Breast epithelium (tissue), 4 donors: ENCODE data around the gene STK40. TPM values are rescaled to one million over a fixed set of nuclear protein-coding genes. Genes with fewer than 3 reads are reported as not detected.

Source experiments
- DNase-seq, 2 donors: peaks; one replicate each; pipeline ENCODE4 v3.0.0-alpha.2; 2019; ENCODE audit warnings: low spot score in 2 of 2
- H3K27ac ChIP-seq, 2 donors: fragments of 200-600 bp; sonication (generic) in 1 of 2; one replicate each; pipeline ENCODE4 v1.5.1; 2016 to 2019; ENCODE audit warnings: mild to moderate bottlenecking in 1 of 2
- H3K27me3 ChIP-seq, 2 donors: fragments of 200-600 bp; sonication (generic) in 1 of 2; one replicate each; pipeline versions ENCODE4 v1.5.1 to v1.6.0; 2017 to 2019; ENCODE audit warnings: control low read depth in 1 of 2, mild to moderate bottlenecking in 1 of 2
- H3K36me3 ChIP-seq: fragments of 200-600 bp; one replicate; pipeline ENCODE4 v1.5.1; 2019
- H3K4me1 ChIP-seq, 2 donors: fragments of 200-600 bp; sonication (generic); one replicate each; pipeline ENCODE4 v1.5.1; 2016 to 2019; ENCODE audit warnings: control low read depth in 1 of 2
- H3K4me3 ChIP-seq, 3 donors: fragments of 200-600 bp; sonication (generic); 1 replicate in 2 of 3; 2 replicates in 1 of 3; pipeline ENCODE4 v1.5.1; 2016 to 2019; ENCODE audit warnings: mild to moderate bottlenecking in 3 of 3, moderate library complexity in 2 of 3
- H3K9me3 ChIP-seq, 2 donors: fragments of 200-600 bp; sonication (generic) in 1 of 2; one replicate each; pipeline ENCODE4 v1.5.1; 2016 to 2019; ENCODE audit warnings: control low read depth in 1 of 2
- CTCF ChIP-seq, 3 donors: fragments of 450-650 bp; IDR thresholded peaks; one replicate each; pipeline ENCODE4 v1.5.1; 2016 to 2017; ENCODE audit warnings: antibody characterized with exemption in 3 of 3, mild to moderate bottlenecking in 3 of 3, moderate library complexity in 3 of 3
- POLR2A ChIP-seq: fragments of 450-650 bp; IDR thresholded peaks from one replicate; pipeline ENCODE4 v1.6.1; 2016; ENCODE audit warnings: antibody characterized with exemption, mild to moderate bottlenecking, moderate library complexity
- POLR2AphosphoS5 ChIP-seq, 3 donors: sonication (generic); formaldehyde crosslinking; IDR thresholded peaks; one replicate each; pipeline ENCODE4 v1.6.1; 2017; ENCODE audit warnings: antibody characterized with exemption in 3 of 3
- intact Hi-C: fragments of 100-400 bp; cut with DNase I; formaldehyde crosslinking; loops from one replicate; pipeline ENCODE4 v1.15.1; 2023; ENCODE audit warnings: low total_unique reads
- total RNA-seq, 3 donors: library from RNA; depleted of rRNA; stranded (reverse); fragments of >200 nt; gene quantifications; one replicate each; pipeline ENCODE4 v1.1.0, GENCODE V29; 2016

Gene STK40
- total RNA-seq, 3 donors from 2014 or later: 22.5 to 36.0 (median 26.2) TPM

- no peaks in the 10 kb centered on the region for H3K4me1 ChIP-seq
- H3K27ac ChIP-seq: peak overlapping the region; percentile 92
- H3K9me3 ChIP-seq: no peaks in the 10 kb centered on the region
- no peaks in the 10 kb centered on the region for H3K36me3 ChIP-seq
- peak overlapping the region in 2 of 3 donors; percentile 82 to 84 for H3K4me3 ChIP-seq
- no peak for DNase-seq
- H3K27me3 ChIP-seq: no peaks in the 10 kb centered on the region
- intact Hi-C loops: no loop called here
- TF ChIP-seq POLR2AphosphoS5 (IDR thresholded peaks at IDR 0.05): no peak
- no peak for TF ChIP-seq POLR2A
- no peak for TF ChIP-seq CTCF (IDR thresholded peaks at IDR 0.05)
These were observed 12.8 kb upstream of the STK40 start for GRCh38 chr1:36398370-36398977.

- Histone ChIP-seq H3K4me1 (no peaks in the 10 kb centered on the region), H3K4me3 (peak within 1 kb of the TSS; percentile 57 to 84 (median 82)), H3K27me3 (no peaks in the 10 kb centered on the region), H3K36me3 (no peaks in the 10 kb centered on the region), H3K27ac (peak within 1 kb of the TSS; percentile 92), H3K9me3 (no peaks in the 10 kb centered on the region)
- DNase-seq: peak; percentile 89 to 92
- TF ChIP-seq CTCF (IDR thresholded peaks at IDR 0.05) (no peak), POLR2AphosphoS5 (IDR thresholded peaks at IDR 0.05) (peak; percentile 73 to 97 (median 94)), POLR2A (peak; percentile 84)
- intact Hi-C loops: no loop called here
These were observed 11.9 kb upstream of the STK40 start, which contains the start of gene LSM10 for GRCh38 chr1:36397378-36398230. TSS of gene LSM10 (minus strand) at chr1:36397908. CDS start at chr1:36394129, 3,779 bp downstream.

GRCh38 chr1:36397083-36397377 lies 11.3 kb upstream of the STK40 start:
- Histone ChIP-seq H3K4me1 (no peaks in the 10 kb centered on the region), H3K9me3 (no peaks in the 10 kb centered on the region), H3K36me3 (no peaks in the 10 kb centered on the region), H3K27me3 (no peaks in the 10 kb centered on the region), H3K4me3 (peak overlapping the region; percentile 57 to 84 (median 82)), H3K27ac (peak overlapping the region; percentile 92)
- intact Hi-C loops: no loop called here
- no peak for TF ChIP-seq POLR2A
- TF ChIP-seq POLR2AphosphoS5 (IDR thresholded peaks at IDR 0.05): no peak
- TF ChIP-seq CTCF (IDR thresholded peaks at IDR 0.05): no peak
- DNase-seq: no peak

GRCh38 chr1:36396359-36396758 lies 10.6 kb upstream of the STK40 start:
- intact Hi-C loops: loop anchor here (1.0 kb wide), 1 partner anchor 19 kb away; no protein-coding TSS in a partner anchor
- DNase-seq: no peak
- Histone ChIP-seq H3K36me3 (no peaks in the 10 kb centered on the region), H3K27ac (no peak overlapping the region), H3K9me3 (no peaks in the 10 kb centered on the region), H3K27me3 (no peaks in the 10 kb centered on the region), H3K4me1 (no peaks in the 10 kb centered on the region), H3K4me3 (no peak overlapping the region)
- no peak for TF ChIP-seq CTCF (IDR thresholded peaks at IDR 0.05)

- Histone ChIP-seq H3K27me3 (no peaks in the 10 kb centered on the region), H3K4me1 (no peaks in the 10 kb centered on the region), H3K9me3 (no peaks in the 10 kb centered on the region), H3K36me3 (no peaks in the 10 kb centered on the region), H3K4me3 (no peak overlapping the region), H3K27ac (no peak overlapping the region)
- intact Hi-C loops: no loop called here
- DNase-seq: no peak
- TF ChIP-seq CTCF (IDR thresholded peaks at IDR 0.05) (no peak), POLR2AphosphoS5 (IDR thresholded peaks at IDR 0.05) (no peak), POLR2A (no peak)
These were observed 8.0 kb upstream of the STK40 start for GRCh38 chr1:36393686-36394085.
